Tibial nerve (tissue), 4 donors: ENCODE data around the gene ENTR1. TPM values are rescaled to one million over a fixed set of nuclear protein-coding genes. Genes with fewer than 3 reads are reported as not detected.
"Not testable (repeated sequence)": the region's sequence is repeated elsewhere in the genome, so short reads cannot be mapped to it uniquely, and the experiment has no call there.

Experiments used
- DNase-seq, 2 donors: peaks; one replicate each; pipeline ENCODE4 v3.0.0-alpha.2; 2019; ENCODE audit warnings: low spot score in 2 of 2
- H3K27ac ChIP-seq, 4 donors: fragments of 200-600 bp; sonication (generic) in 3 of 4; one replicate each; pipeline ENCODE4 v1.5.1; 2017 to 2019; ENCODE audit warnings: mild to moderate bottlenecking in 1 of 4
- H3K27me3 ChIP-seq, 2 donors: fragments of 200-600 bp; sonication (generic) in 1 of 2; one replicate each; pipeline versions ENCODE4 v1.5.1 to v1.6.0; 2017 to 2019
- H3K36me3 ChIP-seq, 3 donors: fragments of 200-600 bp; sonication (generic); one replicate each; pipeline ENCODE4 v1.5.1; 2018 to 2019
- H3K4me1 ChIP-seq, 4 donors: fragments of 200-600 bp; sonication (generic) in 3 of 4; one replicate each; pipeline ENCODE4 v1.5.1; 2017 to 2019
- H3K4me3 ChIP-seq, 4 donors: fragments of 200-600 bp; sonication (generic) in 3 of 4; one replicate each; pipeline ENCODE4 v1.5.1; 2017 to 2019; ENCODE audit warnings: mild to moderate bottlenecking in 1 of 4, moderate library complexity in 1 of 4
- H3K9me3 ChIP-seq, 4 donors: fragments of 200-600 bp; sonication (generic) in 3 of 4; one replicate each; pipeline ENCODE4 v1.5.1; 2017 to 2019
- EP300 ChIP-seq, 2 donors: sonication (generic); formaldehyde crosslinking; IDR thresholded peaks; one replicate each; pipeline ENCODE4 v1.6.1; 2017; ENCODE audit warnings: antibody characterized with exemption in 2 of 2, mild to moderate bottlenecking in 1 of 2
- POLR2A ChIP-seq, 2 donors: fragments of 450-650 bp; IDR thresholded peaks; one replicate each; pipeline ENCODE4 v1.6.1; 2017; ENCODE audit warnings: antibody characterized with exemption in 2 of 2, mild to moderate bottlenecking in 2 of 2, moderate library complexity in 2 of 2
- WGBS, 2 donors: methylation state at CpG; one replicate each; pipeline ENCODE4 v1.1.5; 2018; 5-methylcytosine and 5-hydroxymethylcytosine counted together
- total RNA-seq, 4 donors: library from RNA; depleted of rRNA; stranded (reverse); fragments of >200 nt; gene quantifications; one replicate each; pipeline ENCODE4 v1.1.0, GENCODE V29; 2016
- TF ChIP-seq, protein P1 (sequence below), 5 experiments: fragments of 200-600 bp in 3 of 5; fragments of 450-650 bp in 2 of 5; sonication (generic) in 3 of 5; IDR thresholded peaks; one replicate each; pipeline ENCODE4 v1.5.1; 2016 to 2019; ENCODE audit warnings: antibody characterized with exemption in 5 of 5, mild to moderate bottlenecking in 3 of 5, moderate library complexity in 2 of 5

ENTR1 gene
- total RNA-seq, 4 donors from 2014 or later = 52.6 to 101 (median 70.9) TPM

DNA sequence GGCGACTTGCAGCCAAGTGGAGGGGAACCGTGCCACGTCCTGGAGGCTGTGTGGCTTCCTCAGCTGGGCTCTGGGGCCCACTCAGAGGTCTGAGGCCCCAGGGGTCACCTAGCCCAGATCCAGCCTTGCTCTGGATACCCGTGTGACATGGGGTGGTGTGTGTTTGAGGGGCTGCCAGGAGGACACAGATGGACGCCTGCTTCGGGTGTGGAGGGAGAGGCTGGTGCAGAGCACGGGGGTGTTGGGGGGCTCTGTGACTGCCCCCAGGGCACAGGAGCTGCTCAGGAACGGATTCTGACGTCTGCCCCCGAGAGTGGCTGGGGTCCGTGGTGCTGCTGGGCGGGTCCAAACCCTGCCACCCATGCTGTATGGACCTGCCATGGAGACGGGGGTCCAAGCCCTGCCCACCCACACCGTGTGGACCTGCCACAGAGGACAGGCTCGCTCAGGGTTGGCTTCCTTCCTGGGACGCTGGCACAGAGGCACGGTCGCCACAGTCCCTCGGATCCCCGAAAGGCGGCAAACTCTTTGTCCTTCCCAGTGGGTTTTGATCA is 18.7 kb upstream of the ENTR1 start:
- TF ChIP-seq EP300 (IDR thresholded peaks at IDR 0.05) = no peak
- TF ChIP-seq, protein P1, sequence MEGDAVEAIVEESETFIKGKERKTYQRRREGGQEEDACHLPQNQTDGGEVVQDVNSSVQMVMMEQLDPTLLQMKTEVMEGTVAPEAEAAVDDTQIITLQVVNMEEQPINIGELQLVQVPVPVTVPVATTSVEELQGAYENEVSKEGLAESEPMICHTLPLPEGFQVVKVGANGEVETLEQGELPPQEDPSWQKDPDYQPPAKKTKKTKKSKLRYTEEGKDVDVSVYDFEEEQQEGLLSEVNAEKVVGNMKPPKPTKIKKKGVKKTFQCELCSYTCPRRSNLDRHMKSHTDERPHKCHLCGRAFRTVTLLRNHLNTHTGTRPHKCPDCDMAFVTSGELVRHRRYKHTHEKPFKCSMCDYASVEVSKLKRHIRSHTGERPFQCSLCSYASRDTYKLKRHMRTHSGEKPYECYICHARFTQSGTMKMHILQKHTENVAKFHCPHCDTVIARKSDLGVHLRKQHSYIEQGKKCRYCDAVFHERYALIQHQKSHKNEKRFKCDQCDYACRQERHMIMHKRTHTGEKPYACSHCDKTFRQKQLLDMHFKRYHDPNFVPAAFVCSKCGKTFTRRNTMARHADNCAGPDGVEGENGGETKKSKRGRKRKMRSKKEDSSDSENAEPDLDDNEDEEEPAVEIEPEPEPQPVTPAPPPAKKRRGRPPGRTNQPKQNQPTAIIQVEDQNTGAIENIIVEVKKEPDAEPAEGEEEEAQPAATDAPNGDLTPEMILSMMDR (IDR thresholded peaks at IDR 0.05) = no peak
- no peak for TF ChIP-seq POLR2A (IDR thresholded peaks at IDR 0.05)
- Histone ChIP-seq H3K9me3 (no peaks in the 10 kb centered on the region), H3K27ac (no peak overlapping the region), H3K36me3 (peaks cover 0 to 89% (median 9%) of the 10 kb centered on the region in 3 donors), H3K27me3 (no peaks in the 10 kb centered on the region), H3K4me1 (no peaks in the 10 kb centered on the region), H3K4me3 (no peak overlapping the region)
- 75 to 87% methylated on average over 21 of the region's 21 CpGs for WGBS, 2 donors
- DNase-seq = no peak

DNA sequence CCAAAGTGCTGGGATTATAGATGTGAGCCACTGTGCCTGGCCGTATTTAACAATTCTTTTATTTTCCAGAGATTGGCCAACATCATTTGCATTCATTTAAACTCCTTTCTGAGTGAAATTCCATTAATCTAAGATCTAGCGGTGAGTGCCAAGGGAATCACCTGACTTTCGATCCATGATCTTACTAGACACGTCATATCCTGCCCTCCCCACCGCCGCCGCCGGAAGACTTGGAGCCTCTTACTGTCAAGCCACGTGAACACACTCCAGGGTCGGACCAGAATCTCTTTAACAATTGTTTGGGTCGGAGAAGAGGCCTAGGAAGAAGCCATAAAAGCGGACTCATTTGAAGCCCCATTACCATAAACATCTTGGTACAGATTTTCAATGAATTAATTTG is 16.4 kb upstream of the ENTR1 start:
- Histone ChIP-seq H3K27me3 (no peaks in the 10 kb centered on the region), H3K4me1 (no peaks in the 10 kb centered on the region), H3K27ac (no peak overlapping the region), H3K9me3 (no peaks in the 10 kb centered on the region), H3K36me3 (peaks cover 0 to 89% (median 25%) of the 10 kb centered on the region in 3 donors), H3K4me3 (no peak overlapping the region)
- TF ChIP-seq, protein P1 (IDR thresholded peaks at IDR 0.05) = no peak
- TF ChIP-seq EP300 (IDR thresholded peaks at IDR 0.05) (no peak), POLR2A (IDR thresholded peaks at IDR 0.05) (no peak)
- 84 to 93% methylated on average over 12 of the region's 12 CpGs for WGBS, 2 donors
- DNase-seq = no peak

DNA sequence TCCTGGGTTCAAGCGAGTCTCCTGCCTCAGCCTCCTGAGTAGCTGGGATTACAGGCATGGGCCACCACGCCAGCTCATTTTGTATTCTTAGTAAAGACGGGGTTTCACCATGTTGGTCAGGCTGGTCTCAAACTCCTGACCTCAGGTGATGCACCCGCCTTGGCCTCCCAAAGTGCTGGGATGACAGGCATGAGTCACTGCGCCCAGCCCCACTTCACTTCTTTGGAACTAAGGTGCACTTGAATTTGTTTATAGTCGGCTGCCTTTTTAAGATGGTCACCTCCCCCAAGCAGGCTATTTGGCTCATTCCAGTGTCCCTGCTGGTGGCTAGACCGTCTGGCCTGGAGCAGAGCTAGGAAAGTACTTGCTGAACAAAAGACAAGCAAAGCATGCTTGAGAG is 15.0 kb upstream of the ENTR1 start:
- not testable (repeated sequence) for H3K27ac ChIP-seq, H3K4me1 ChIP-seq, H3K27me3 ChIP-seq, H3K9me3 ChIP-seq, DNase-seq, H3K4me3 ChIP-seq
- H3K36me3 ChIP-seq = peaks cover 0 to 95% (median 30%) of the 10 kb centered on the region in 3 donors
- 77 to 79% methylated on average over 7 of the region's 7 CpGs for WGBS, 2 donors

DNA sequence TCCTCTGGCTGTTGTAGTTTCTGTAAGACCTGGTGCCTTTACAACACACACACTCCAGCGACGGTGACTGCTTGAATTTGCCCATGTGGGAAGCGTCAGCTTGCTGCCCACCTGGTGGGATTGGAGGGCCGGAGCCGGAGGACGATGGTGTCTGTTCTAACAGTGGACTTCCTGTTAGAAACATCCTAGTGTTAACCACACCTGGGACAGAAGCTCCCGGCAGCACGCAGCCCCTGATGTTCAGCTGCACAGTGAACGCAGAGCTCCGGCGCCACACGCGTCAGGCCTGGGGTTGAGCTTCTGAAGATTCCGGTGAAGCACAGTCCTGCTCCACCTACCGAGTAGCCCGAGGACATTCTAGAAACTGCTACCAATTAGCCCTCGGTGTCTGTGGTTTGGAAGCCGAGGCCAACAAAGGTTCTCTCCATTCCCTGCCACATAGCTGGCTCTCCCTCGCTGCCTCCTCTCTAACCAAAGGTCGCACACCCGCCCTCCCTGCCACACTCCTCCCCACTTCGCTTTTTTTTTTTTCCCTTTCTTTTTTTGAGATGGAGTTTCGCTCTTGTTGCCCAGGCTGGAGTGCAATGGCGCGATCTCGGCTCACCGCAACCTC is 14.4 kb upstream of the ENTR1 start:
- Histone ChIP-seq H3K27ac (no peak overlapping the region), H3K36me3 (peaks cover 0 to 95% (median 30%) of the 10 kb centered on the region in 3 donors), H3K4me3 (no peak overlapping the region), H3K4me1 (no peaks in the 10 kb centered on the region), H3K9me3 (no peaks in the 10 kb centered on the region), H3K27me3 (no peaks in the 10 kb centered on the region)
- no peak for TF ChIP-seq EP300 (IDR thresholded peaks at IDR 0.05)
- TF ChIP-seq POLR2A (IDR thresholded peaks at IDR 0.05) = no peak
- TF ChIP-seq, protein P1 (IDR thresholded peaks at IDR 0.05) = no peak
- 80 to 87% methylated on average over 27 of the region's 27 CpGs for WGBS, 2 donors
- DNase-seq = no peak

DNA sequence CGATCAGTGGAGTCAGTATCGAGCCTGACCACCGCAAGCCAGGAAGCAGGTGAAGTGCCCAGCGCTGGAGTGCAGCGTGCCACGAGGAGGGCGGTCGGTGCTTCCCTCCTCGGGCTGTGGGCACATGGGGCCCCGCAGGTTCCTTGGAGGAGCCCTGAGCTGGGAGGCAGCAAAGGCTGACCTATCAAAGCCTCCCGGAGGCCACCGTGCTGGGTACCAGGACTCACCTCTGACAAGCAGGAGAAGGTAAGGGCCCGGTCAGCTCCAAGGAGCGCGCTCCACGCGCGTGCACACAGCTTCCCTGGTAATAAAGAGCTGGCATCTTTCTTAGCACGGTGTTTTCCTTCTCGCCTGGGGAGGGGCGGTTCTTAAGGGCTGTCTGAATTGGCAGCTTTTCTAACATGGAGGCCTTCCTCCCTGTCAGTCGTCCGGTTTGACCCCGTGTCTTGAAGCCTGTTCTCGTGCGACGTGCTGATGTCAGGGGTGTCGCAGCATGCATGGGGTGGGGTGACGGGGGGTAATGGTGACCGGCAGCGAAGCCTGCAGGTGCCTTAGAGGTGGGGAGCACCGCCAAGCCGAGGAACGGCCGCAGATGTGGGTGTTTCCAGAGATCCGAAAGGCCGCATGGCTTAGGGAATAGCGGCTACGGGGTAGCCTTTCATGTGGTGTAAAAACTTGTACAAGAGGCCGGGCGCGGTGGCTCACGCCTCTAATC is 13.2 kb upstream of the ENTR1 start:
- TF ChIP-seq, protein P1 (IDR thresholded peaks at IDR 0.05) = no peak
- TF ChIP-seq EP300 (IDR thresholded peaks at IDR 0.05) (no peak), POLR2A (IDR thresholded peaks at IDR 0.05) (no peak)
- H3K27me3 ChIP-seq = no peaks in the 10 kb centered on the region
- no peak overlapping the region for H3K27ac ChIP-seq
- WGBS, 2 donors = 92 to 93% methylated on average over 41 to 43 of the region's 43 CpGs
- no peak overlapping the region for H3K4me3 ChIP-seq
- DNase-seq = no peak
- no peaks in the 10 kb centered on the region for H3K9me3 ChIP-seq
- H3K4me1 ChIP-seq = no peaks in the 10 kb centered on the region
- H3K36me3 ChIP-seq = peaks cover 0 to 95% (median 35%) of the 10 kb centered on the region in 3 donors
